WTC11 (cell line): ENCODE results near the gene KLC3. TPM values are rescaled to one million over a fixed set of nuclear protein-coding genes. Genes with fewer than 3 reads are reported as not detected.

Experiments used
- ATAC-seq: fragments of 200-7000 bp; cut with Tn5 transposase; 2 replicates; pipeline ENCODE4 v1.10.0; 2021; ENCODE audit warnings: mild to moderate bottlenecking, moderate library complexity
- CTCF ChIA-PET: fragments of 300-600 bp; sonication (Branson Sonifier 250); formaldehyde crosslinking; loops from one replicate; lab custom pipeline; 2021; ENCODE audit warnings: antibody characterized with exemption; lab: Charles Lee
- POLR2A ChIA-PET: fragments of 350-600 bp; sonication (Branson Sonifier 250); formaldehyde crosslinking; loops from one replicate; lab custom pipeline; 2021; ENCODE audit warnings: antibody characterized with exemption; lab: Charles Lee
- DNase-seq: peaks from one replicate; pipeline ENCODE4 v3.0.0; 2021; ENCODE audit warnings: low spot score
- H3K27ac Mint-ChIP-seq: 2 replicates; pipeline ENCODE4 v1.8.0; 2021; ENCODE audit warnings: mixed read lengths
- H3K27me3 Mint-ChIP-seq: 2 replicates; pipeline ENCODE4 v1.8.0; 2021; ENCODE audit warnings: low read depth, mild to moderate bottlenecking, moderate library complexity, mixed read lengths
- H3K36me3 Mint-ChIP-seq: 2 replicates; pipeline ENCODE4 v1.8.0; 2021; ENCODE audit warnings: mixed read lengths
- H3K4me1 Mint-ChIP-seq: 2 replicates; pipeline ENCODE4 v1.8.0; 2022; ENCODE audit warnings: mixed read lengths
- H3K4me3 Mint-ChIP-seq: 2 replicates; pipeline ENCODE4 v1.8.0; 2021; ENCODE audit warnings: mild to moderate bottlenecking, moderate library complexity, mixed read lengths
- H3K9me3 Mint-ChIP-seq: 2 replicates; pipeline ENCODE4 v1.8.0; 2021; ENCODE audit warnings: mixed read lengths
- ARID4B ChIP-seq: sonication (generic); formaldehyde crosslinking; IDR thresholded peaks from 2 replicates; pipeline ENCODE4 v1.8.0; 2023; ENCODE audit warnings: missing genetic modification reagents, mild to moderate bottlenecking, borderline replicate concordance
- CREM ChIP-seq: sonication (generic); formaldehyde crosslinking; IDR thresholded peaks from 2 replicates; pipeline ENCODE4 v1.8.1; 2022; ENCODE audit warnings: mild to moderate bottlenecking, missing genetic modification reagents, moderate library complexity
- CTCF ChIP-seq: fragments of 200-600 bp; IDR thresholded peaks from 2 replicates; pipeline ENCODE4 v1.8.0; 2022; ENCODE audit warnings: antibody characterized with exemption
- GABPB1 ChIP-seq: sonication (generic); formaldehyde crosslinking; IDR thresholded peaks from 2 replicates; pipeline ENCODE4 v1.8.1; 2023; ENCODE audit warnings: mild to moderate bottlenecking, missing genetic modification reagents
- GTF2I ChIP-seq: fragments of 250-450 bp; sonication (Bioruptor Pico); conservative IDR thresholded peaks from 2 replicates; pipeline ENCODE4 v1.4.0; 2021; ENCODE audit warnings: mild to moderate bottlenecking
- IRF2 ChIP-seq: sonication (generic); formaldehyde crosslinking; IDR thresholded peaks from 2 replicates; pipeline ENCODE4 v1.8.0; 2022; ENCODE audit warnings: low read depth, missing genetic modification reagents, borderline replicate concordance
- NFATC4 ChIP-seq: fragments of 250-450 bp; sonication (Bioruptor Pico); IDR thresholded peaks from 2 replicates; pipeline ENCODE4 v1.9.0; 2021; ENCODE audit warnings: mild to moderate bottlenecking
- TEAD4 ChIP-seq: sonication (generic); formaldehyde crosslinking; IDR thresholded peaks from 2 replicates; pipeline ENCODE4 v1.8.0; 2022; ENCODE audit warnings: mild to moderate bottlenecking, missing genetic modification reagents
- TP53 ChIP-seq: sonication (generic); formaldehyde crosslinking; IDR thresholded peaks from 2 replicates; pipeline ENCODE4 v1.8.1; 2023; ENCODE audit warnings: mild to moderate bottlenecking, missing genetic modification reagents
- ZNF396 ChIP-seq: fragments of 250-450 bp; sonication (Bioruptor Pico); IDR thresholded peaks from 2 replicates; pipeline ENCODE4 v1.8.0; 2021; ENCODE audit warnings: mild to moderate bottlenecking, moderate library complexity, borderline replicate concordance
- total RNA-seq: library from RNA; stranded (reverse); gene quantifications from 3 replicates; pipeline ENCODE4 v1.2.3, GENCODE V29; 2021
- TF ChIP-seq, protein P1 (sequence below): sonication (generic); formaldehyde crosslinking; IDR thresholded peaks from 2 replicates; pipeline ENCODE4 v1.8.1; 2023; ENCODE audit warnings: mild to moderate bottlenecking, missing genetic modification reagents
- TF ChIP-seq, protein P2 (sequence below): sonication (generic); formaldehyde crosslinking; IDR thresholded peaks from 2 replicates; pipeline ENCODE4 v1.8.1; 2022; ENCODE audit warnings: missing genetic modification reagents, borderline replicate concordance
- TF ChIP-seq, protein P3 (sequence below): fragments of 250-450 bp; sonication (Bioruptor Pico); IDR thresholded peaks from 2 replicates; pipeline ENCODE4 v1.8.0; 2021; ENCODE audit warnings: mild to moderate bottlenecking
- TF ChIP-seq, protein P4 (sequence below): sonication (generic); formaldehyde crosslinking; conservative IDR thresholded peaks from 2 replicates; pipeline ENCODE4 v1.8.1; 2022; ENCODE audit warnings: mild to moderate bottlenecking, missing genetic modification reagents
- TF ChIP-seq, protein P5 (sequence below): sonication (generic); formaldehyde crosslinking; IDR thresholded peaks from 2 replicates; pipeline ENCODE4 v1.8.0; 2022; ENCODE audit warnings: mild to moderate bottlenecking, missing genetic modification reagents

The KLC3 gene
- total RNA-seq, 1 experiment from 2014 or later, result 5.2 TPM

DNA sequence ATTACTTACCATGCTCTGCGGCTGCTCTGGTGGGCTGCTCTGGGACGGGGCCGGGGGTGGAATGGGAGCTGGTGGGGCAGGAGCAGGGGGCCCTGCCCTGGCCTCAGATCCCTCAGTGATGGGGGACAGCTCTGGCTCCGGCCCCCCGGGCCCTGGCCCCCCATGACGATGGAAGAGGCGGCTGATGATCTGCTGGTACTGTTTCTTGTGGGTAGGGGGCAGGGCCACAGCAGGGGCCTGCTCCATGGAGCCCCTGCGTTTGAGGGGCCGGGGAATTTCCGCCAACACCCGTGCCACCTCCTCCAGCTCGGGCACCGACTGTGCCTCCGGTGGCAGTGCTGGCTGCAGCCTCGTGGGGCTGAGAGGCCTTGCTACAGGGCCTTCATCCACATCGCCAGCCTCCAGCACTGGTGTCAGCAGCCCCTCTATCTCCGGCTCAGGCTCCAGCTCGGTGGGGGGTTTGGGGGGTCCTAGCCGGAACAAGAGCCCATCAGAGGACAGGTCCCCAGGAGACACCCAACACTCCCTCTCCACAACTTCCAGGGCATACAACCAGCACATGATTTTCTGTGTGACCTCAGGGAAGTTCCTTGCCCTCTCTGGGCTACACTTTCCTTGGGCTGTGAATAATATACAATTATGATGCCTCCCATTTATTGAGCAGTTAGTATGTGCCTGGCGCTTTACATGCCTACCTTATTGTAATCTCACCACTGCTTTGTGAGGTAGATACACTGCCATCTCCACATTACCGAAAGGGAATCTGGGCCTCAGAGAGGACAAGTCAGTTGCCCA is 51.5 kb downstream of the KLC3 start:
- Mint-ChIP-seq H3K4me1 (peaks cover 5% of the 10 kb centered on the region), H3K36me3 (peaks cover 3% of the 10 kb centered on the region; the same call in 1 of the 2 replicates), H3K27ac (peak overlapping the region; percentile 60; the same call in 1 of the 2 replicates), H3K4me3 (no peak overlapping the region), H3K9me3 (no peaks in the 10 kb centered on the region), H3K27me3 (peaks cover 31% of the 10 kb centered on the region)
- no peak for ATAC-seq
- TF ChIP-seq, protein P1, sequence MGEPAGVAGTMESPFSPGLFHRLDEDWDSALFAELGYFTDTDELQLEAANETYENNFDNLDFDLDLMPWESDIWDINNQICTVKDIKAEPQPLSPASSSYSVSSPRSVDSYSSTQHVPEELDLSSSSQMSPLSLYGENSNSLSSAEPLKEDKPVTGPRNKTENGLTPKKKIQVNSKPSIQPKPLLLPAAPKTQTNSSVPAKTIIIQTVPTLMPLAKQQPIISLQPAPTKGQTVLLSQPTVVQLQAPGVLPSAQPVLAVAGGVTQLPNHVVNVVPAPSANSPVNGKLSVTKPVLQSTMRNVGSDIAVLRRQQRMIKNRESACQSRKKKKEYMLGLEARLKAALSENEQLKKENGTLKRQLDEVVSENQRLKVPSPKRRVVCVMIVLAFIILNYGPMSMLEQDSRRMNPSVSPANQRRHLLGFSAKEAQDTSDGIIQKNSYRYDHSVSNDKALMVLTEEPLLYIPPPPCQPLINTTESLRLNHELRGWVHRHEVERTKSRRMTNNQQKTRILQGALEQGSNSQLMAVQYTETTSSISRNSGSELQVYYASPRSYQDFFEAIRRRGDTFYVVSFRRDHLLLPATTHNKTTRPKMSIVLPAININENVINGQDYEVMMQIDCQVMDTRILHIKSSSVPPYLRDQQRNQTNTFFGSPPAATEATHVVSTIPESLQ (CRISPR knock-in tag), result no peak
- TF ChIP-seq ARID4B (CRISPR knock-in tag), result no peak
- TF ChIP-seq NFATC4 (CRISPR knock-in tag), result no peak
- TF ChIP-seq CREM (CRISPR knock-in tag), result no peak
- no peak for TF ChIP-seq ZNF396
- no peak for TF ChIP-seq GABPB1 (CRISPR knock-in tag)
- TF ChIP-seq TEAD4 (CRISPR knock-in tag), result no peak
- TF ChIP-seq TP53 (CRISPR knock-in tag), result no peak
- no peak for TF ChIP-seq IRF2 (CRISPR knock-in tag)
- TF ChIP-seq, protein P2, sequence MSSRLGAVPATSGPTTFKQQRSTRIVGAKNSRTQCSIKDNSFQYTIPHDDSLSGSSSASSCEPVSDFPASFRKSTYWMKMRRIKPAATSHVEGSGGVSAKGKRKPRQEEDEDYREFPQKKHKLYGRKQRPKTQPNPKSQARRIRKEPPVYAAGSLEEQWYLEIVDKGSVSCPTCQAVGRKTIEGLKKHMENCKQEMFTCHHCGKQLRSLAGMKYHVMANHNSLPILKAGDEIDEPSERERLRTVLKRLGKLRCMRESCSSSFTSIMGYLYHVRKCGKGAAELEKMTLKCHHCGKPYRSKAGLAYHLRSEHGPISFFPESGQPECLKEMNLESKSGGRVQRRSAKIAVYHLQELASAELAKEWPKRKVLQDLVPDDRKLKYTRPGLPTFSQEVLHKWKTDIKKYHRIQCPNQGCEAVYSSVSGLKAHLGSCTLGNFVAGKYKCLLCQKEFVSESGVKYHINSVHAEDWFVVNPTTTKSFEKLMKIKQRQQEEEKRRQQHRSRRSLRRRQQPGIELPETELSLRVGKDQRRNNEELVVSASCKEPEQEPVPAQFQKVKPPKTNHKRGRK, result no peak
- no peak for TF ChIP-seq GTF2I (CRISPR knock-in tag)
- TF ChIP-seq, protein P3, sequence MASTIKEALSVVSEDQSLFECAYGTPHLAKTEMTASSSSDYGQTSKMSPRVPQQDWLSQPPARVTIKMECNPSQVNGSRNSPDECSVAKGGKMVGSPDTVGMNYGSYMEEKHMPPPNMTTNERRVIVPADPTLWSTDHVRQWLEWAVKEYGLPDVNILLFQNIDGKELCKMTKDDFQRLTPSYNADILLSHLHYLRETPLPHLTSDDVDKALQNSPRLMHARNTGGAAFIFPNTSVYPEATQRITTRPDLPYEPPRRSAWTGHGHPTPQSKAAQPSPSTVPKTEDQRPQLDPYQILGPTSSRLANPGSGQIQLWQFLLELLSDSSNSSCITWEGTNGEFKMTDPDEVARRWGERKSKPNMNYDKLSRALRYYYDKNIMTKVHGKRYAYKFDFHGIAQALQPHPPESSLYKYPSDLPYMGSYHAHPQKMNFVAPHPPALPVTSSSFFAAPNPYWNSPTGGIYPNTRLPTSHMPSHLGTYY (CRISPR knock-in tag), result no peak
- TF ChIP-seq, protein P4, sequence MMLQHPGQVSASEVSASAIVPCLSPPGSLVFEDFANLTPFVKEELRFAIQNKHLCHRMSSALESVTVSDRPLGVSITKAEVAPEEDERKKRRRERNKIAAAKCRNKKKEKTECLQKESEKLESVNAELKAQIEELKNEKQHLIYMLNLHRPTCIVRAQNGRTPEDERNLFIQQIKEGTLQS (CRISPR knock-in tag), result no peak
- TF ChIP-seq CTCF, result no peak
- TF ChIP-seq, protein P5, sequence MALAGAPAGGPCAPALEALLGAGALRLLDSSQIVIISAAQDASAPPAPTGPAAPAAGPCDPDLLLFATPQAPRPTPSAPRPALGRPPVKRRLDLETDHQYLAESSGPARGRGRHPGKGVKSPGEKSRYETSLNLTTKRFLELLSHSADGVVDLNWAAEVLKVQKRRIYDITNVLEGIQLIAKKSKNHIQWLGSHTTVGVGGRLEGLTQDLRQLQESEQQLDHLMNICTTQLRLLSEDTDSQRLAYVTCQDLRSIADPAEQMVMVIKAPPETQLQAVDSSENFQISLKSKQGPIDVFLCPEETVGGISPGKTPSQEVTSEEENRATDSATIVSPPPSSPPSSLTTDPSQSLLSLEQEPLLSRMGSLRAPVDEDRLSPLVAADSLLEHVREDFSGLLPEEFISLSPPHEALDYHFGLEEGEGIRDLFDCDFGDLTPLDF (CRISPR knock-in tag), result no peak
- ChIA-PET CTCF (interaction anchor here (0.6 to 3.3 kb wide), 7 partner anchors 8 to 250 kb away, joined by 3 to 35 read pairs (median 5); no protein-coding TSS in a partner anchor), POLR2A (interaction anchor here (0.5 to 0.9 kb wide), 3 partner anchors 12 to 172 kb away, joined by 3 to 7 read pairs (median 3); no protein-coding TSS in a partner anchor)
- no peak for DNase-seq
